ENCODE measurements around the gene NPTXR. TPM values are rescaled to one million over a fixed set of nuclear protein-coding genes. Genes with fewer than 3 reads are reported as not detected.

The NPTXR gene
- total RNA-seq, 1 experiment from 2014 or later, result 8.8 TPM

DNA sequence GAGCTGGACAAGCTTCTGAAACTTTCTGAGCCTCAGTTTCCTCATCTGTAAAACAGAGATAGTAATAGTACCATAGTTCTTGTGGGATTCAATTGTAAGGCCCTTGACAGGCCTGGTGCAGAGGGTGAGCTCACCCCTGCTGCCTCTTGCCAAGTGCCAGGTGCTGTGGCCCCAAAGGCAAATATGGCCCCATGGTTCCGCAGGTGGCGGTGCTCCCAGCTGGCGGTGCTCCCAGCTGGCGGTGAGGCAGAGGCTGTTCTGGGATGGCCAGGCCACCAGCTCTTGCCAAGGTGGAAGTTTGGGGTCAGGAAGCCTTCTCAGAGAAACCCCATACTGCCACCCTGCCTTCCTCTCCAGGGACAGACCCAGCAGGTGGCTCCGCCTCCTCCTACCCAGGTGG is 8.8 kb downstream of the NPTXR start:
- in situ Hi-C loops (cut with HindIII; ENCODE audit: low sequenced_read_pairs), result no loop called here
- DNase-seq (ENCODE audit: low spot score), result no peak

GRCh38 chr22:38834215-38834953 is 9.4 kb downstream of the NPTXR start:
- no peak for DNase-seq (ENCODE audit: low spot score)
- in situ Hi-C loops (cut with HindIII; ENCODE audit: low sequenced_read_pairs), result no loop called here

DNA sequence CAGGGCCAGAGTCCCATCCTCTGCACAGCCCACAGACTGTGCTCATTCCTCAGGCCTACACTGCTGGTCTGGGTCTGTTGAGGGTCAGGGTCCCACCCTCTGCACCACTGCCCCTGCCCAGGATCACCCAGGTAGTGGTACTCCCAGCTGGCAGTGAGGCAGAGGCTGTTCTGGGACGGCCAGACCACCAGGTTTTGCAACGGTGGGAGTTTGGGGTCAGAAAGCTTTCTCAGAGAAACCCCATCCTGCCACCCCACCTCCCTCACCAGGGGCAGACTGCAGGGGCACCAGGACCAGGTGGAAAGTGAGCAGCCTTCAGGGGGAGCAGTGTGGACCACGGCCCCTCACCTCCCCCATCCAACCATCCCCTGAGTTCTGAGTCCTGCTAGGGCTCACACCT is 10.8 kb downstream of the NPTXR start:
- no peak for DNase-seq (ENCODE audit: low spot score)
- in situ Hi-C loops (cut with HindIII; ENCODE audit: low sequenced_read_pairs), result no loop called here

GRCh38 chr22:38832005-38832978 is 11.5 kb downstream of the NPTXR start:
- in situ Hi-C loops (cut with HindIII; ENCODE audit: low sequenced_read_pairs), result no loop called here
- DNase-seq (ENCODE audit: low spot score), result peak; percentile 63

- in situ Hi-C loops (cut with HindIII; ENCODE audit: low sequenced_read_pairs), result no loop called here
- DNase-seq (ENCODE audit: low spot score), result no peak
Observed at GRCh38 chr22:38831166-38831945, 12.5 kb downstream of the NPTXR start.

DNA sequence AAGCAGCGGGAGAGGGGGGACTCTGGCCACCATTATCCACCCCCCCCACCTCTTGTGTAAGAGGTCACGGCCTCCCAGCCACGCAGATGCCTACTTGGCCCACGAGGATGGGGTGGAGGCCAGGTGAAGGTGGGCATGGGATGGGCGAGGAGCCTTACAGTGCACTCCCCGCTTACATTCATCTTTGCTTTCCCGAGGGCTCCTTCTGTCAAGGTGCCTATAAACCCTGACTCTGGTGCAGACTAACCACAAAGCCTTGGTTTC is 13.1 kb downstream of the NPTXR start:
- in situ Hi-C loops (cut with HindIII; ENCODE audit: low sequenced_read_pairs), result no loop called here
- DNase-seq (ENCODE audit: low spot score), result no peak

DNA sequence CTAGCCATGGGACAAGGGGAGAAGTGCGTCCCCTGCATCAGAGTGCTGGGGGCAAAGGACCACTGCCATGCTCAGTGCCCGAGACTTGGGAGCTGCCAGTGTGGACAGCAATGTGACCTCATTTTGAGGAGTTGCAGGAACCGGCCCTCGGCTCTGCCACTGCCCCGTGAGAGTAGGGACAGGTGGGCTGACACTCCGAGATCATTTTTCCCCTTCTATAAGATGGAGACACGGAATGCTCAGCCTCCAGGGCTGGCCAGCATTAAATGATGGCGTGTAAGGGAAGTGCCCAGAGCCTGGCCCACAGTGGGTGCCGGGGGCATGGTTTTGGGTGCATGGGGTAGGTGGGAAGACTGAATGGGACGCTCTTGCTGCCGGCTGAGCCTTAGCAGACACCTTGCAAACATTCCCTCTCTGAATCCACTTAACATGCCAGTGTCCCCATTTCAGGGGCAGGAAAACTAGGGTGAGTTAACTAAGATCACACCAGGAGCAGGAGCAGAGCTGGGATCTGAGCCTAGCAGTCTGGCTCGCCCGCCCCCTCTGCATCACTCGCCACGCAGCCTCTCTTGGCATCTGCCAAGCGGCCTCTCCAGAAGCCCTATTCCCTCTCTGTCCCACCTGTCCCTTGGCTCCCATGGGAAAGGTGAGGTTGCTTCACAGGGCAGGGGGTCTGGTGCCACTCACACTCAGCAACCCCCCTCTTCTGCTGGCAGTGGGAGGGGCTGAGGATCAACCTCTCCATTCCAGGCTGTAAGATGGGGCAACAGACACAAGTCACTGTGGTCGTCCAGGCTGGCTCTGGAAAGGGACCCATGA is 13.6 kb downstream of the NPTXR start:
- in situ Hi-C loops (cut with HindIII; ENCODE audit: low sequenced_read_pairs), result no loop called here
- peak; percentile 56 for DNase-seq (ENCODE audit: low spot score)

DNA sequence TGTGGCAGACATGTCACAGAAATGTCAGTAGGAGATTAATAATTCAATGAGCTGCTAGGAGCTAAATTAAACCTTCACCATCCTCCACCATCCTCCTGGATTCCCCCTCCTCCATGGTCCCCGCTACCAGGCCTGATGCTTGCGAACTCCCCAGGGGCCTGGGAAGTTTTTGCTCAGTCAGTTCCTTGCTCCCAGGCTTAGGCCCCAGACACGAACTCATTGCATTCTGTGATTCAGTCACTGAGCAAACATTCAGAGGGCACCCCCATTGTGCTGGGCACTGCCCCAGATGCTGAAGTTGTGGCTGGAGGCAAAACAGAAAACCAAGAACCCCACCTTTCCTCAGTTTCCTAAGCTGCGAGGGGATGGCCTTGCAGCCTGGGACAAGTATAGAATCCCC is 14.3 kb downstream of the NPTXR start:
- DNase-seq (ENCODE audit: low spot score), result no peak
- in situ Hi-C loops (cut with HindIII; ENCODE audit: low sequenced_read_pairs), result no loop called here

- DNase-seq (ENCODE audit: low spot score), result no peak
- in situ Hi-C loops (cut with HindIII; ENCODE audit: low sequenced_read_pairs), result no loop called here
Observed at GRCh38 chr22:38828616-38829205, 15.1 kb downstream of the NPTXR start.

- DNase-seq (ENCODE audit: low spot score), result no peak
- in situ Hi-C loops (cut with HindIII; ENCODE audit: low sequenced_read_pairs), result no loop called here
Observed at GRCh38 chr22:38828191-38828590, 15.6 kb downstream of the NPTXR start.

DNA sequence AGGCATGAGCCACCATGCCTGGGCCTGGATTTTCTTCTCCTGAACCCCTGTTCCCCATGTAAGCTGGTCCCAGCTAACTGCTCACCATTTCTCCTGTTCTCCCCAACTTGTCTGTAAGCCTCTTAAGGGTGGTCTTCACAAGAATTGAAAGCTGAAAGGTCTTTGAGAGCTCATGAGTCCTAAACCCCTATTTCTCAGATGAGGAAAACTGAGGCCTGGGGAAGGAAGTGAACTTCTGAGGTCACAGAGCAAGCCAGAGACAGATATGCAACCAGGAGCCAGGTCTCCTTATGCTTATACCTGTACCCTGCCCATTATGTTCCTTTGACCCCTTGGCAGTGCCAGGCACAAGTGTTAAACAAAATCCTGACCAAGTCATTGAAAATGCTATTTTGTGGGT is 16.3 kb downstream of the NPTXR start:
- no peak for DNase-seq (ENCODE audit: low spot score)
- in situ Hi-C loops (cut with HindIII; ENCODE audit: low sequenced_read_pairs), result no loop called here

- in situ Hi-C loops (cut with HindIII; ENCODE audit: low sequenced_read_pairs), result no loop called here
- no peak for DNase-seq (ENCODE audit: low spot score)
Observed at GRCh38 chr22:38826801-38827200, 17.0 kb downstream of the NPTXR start.

GRCh38 chr22:38826386-38826785 is 17.4 kb downstream of the NPTXR start:
- in situ Hi-C loops (cut with HindIII; ENCODE audit: low sequenced_read_pairs), result no loop called here
- DNase-seq (ENCODE audit: low spot score), result no peak

DNA sequence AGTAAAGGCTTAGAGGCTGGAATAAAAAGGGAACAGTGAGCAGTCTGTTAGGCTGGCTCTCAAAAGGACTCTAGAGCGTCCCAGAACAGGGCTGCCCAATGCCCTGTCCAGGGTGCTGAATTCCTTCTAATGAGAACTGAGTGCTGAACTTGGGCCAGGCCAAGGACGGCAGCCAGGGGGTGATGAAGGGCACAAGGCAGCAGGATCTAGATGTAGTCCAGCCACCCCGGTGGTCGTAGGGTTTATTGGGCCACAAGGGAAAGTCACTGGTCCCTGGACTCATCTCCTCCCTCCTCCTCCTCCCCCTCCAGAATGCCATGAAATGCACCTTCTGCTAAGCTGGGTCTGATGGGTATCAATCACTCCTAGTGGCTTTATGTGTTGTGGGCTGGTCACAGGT is 19.2 kb downstream of the NPTXR start:
- DNase-seq (ENCODE audit: low spot score), result peak; percentile 37
- in situ Hi-C loops (cut with HindIII; ENCODE audit: low sequenced_read_pairs), result no loop called here

DNA sequence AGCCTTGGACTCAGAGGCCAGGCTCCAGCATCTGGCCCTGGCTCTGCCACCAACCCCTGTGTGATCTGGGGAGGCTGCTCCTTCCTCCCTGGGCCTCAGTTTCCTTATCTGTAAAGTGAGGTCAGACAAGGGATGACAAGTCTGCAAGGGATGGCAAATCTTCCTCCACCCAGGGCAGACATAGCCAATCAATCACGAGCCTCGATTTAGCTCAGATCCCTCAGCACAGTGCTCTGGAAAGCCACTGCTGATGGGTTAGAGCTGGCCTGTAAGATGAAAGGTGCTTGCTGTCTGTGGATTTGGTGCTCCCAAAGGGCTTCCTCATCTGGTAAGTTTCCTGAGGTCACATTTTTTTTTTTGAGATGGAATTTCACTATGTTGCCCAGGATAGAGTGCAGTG is 20.2 kb downstream of the NPTXR start:
- in situ Hi-C loops (cut with HindIII; ENCODE audit: low sequenced_read_pairs), result no loop called here
- no peak for DNase-seq (ENCODE audit: low spot score)

GRCh38 chr22:38823076-38823475 is 20.8 kb downstream of the NPTXR start:
- in situ Hi-C loops (cut with HindIII; ENCODE audit: low sequenced_read_pairs), result no loop called here

GRCh38 chr22:38820020-38820419 is 23.8 kb downstream of the NPTXR start:
- no peak for DNase-seq (ENCODE audit: low spot score)
- in situ Hi-C loops (cut with HindIII; ENCODE audit: low sequenced_read_pairs), result no loop called here

More at GRCh38 chr22:38823076-38823475, 20.8 kb downstream of the NPTXR start:
- DNase-seq (ENCODE audit: low spot score), result no peak

GRCh38 chr22:38819387-38819940 is 24.4 kb downstream of the NPTXR start:
- peak; percentile 64 for DNase-seq (ENCODE audit: low spot score)
- in situ Hi-C loops (cut with HindIII; ENCODE audit: low sequenced_read_pairs), result no loop called here

Measured in G401 (cell line).